ENCODE data around the gene STX18. TPM values are rescaled to one million over a fixed set of nuclear protein-coding genes. Genes with fewer than 3 reads are reported as not detected.

Gene STX18
- total RNA-seq, 1 experiment from 2014 or later = 18.5 TPM

DNA sequence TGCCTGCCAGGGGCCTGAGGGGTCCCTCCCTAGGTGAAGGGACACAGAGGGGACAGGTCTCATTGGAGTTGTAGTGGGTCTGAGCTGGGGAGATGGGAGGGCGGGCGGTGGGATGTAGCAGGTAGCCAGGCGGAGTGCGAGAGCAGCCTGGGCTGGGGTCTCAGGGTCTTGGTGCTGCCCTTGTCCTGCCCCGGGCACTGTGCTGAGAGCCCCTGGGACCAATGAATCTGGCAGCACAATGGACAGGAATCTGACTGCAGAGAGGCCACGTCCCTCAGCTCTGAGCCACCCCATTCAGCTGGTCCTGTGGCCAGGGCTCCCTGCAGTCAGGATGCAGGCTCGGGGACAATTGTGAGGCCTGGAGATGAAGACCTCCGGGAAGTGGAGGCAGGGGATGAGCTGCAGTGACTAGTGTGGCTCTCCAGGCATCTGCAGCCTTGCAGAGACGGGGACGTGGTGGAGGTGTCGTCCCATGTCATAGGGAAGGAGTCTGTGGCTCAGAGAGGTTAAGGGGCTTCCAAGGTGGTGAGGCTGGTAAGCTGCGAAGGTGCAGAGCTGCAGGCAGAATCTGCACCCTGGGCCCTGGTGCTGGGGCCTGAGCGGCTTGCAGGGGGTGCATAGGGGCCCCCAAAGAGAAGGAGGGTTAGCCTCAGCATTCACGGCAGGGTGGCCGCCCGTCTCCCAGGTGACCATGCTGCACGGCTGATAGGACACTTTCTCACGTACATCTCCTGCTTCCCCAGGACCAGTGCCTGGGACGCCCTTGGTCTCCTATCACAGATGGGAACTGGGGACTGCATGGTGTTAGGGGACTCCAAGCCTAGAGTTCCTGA, 134.3 kb downstream of the STX18 start (continued):
- TF ChIP-seq ZNF274 (IDR thresholded peaks at IDR 0.05; ENCODE audit: low read depth, low read length) = no peak

- H3K36me3 ChIP-seq (ENCODE audit: control insufficient read depth in 1 of 2, insufficient read depth in 2 of 2, low read length in 2 of 2) = no peaks in the 10 kb centered on the region
- no peaks in the 10 kb centered on the region for H3K79me2 ChIP-seq (ENCODE audit: insufficient read depth, low read length)
- no peak overlapping the region for H2AFZ ChIP-seq (ENCODE audit: low read depth, low read length, poor library complexity, severe bottlenecking)
- no peak for TF ChIP-seq FOSL1 (IDR thresholded peaks at IDR 0.05; ENCODE audit: low read depth)
- TF ChIP-seq CEBPB (IDR thresholded peaks at IDR 0.05; ENCODE audit: low read depth) = no peak
- no peak for TF ChIP-seq EZH2phosphoT487 (IDR thresholded peaks at IDR 0.05; ENCODE audit: borderline replicate concordance)
- no peak for TF ChIP-seq YY1 (IDR thresholded peaks at IDR 0.05; ENCODE audit: extremely low read depth, insufficient replicate concordance, low read depth, low read length)
- TF ChIP-seq, protein P1, sequence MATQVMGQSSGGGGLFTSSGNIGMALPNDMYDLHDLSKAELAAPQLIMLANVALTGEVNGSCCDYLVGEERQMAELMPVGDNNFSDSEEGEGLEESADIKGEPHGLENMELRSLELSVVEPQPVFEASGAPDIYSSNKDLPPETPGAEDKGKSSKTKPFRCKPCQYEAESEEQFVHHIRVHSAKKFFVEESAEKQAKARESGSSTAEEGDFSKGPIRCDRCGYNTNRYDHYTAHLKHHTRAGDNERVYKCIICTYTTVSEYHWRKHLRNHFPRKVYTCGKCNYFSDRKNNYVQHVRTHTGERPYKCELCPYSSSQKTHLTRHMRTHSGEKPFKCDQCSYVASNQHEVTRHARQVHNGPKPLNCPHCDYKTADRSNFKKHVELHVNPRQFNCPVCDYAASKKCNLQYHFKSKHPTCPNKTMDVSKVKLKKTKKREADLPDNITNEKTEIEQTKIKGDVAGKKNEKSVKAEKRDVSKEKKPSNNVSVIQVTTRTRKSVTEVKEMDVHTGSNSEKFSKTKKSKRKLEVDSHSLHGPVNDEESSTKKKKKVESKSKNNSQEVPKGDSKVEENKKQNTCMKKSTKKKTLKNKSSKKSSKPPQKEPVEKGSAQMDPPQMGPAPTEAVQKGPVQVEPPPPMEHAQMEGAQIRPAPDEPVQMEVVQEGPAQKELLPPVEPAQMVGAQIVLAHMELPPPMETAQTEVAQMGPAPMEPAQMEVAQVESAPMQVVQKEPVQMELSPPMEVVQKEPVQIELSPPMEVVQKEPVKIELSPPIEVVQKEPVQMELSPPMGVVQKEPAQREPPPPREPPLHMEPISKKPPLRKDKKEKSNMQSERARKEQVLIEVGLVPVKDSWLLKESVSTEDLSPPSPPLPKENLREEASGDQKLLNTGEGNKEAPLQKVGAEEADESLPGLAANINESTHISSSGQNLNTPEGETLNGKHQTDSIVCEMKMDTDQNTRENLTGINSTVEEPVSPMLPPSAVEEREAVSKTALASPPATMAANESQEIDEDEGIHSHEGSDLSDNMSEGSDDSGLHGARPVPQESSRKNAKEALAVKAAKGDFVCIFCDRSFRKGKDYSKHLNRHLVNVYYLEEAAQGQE (IDR thresholded peaks at IDR 0.05; ENCODE audit: low read depth) = no peak
- TF ChIP-seq SRF (IDR thresholded peaks at IDR 0.05; ENCODE audit: low read depth) = no peak
- TF ChIP-seq POLR2A (IDR thresholded peaks at IDR 0.05; ENCODE audit: borderline replicate concordance, extremely low read depth, insufficient read depth, insufficient read length) = no peak
- TF ChIP-seq ELF1 (IDR thresholded peaks at IDR 0.05; ENCODE audit: borderline replicate concordance, low read depth) = no peak
- no peak for TF ChIP-seq JUND (IDR thresholded peaks at IDR 0.05)
- no peak for TF ChIP-seq ATF3 (IDR thresholded peaks at IDR 0.05)
- TF ChIP-seq POLR2AphosphoS5 (IDR thresholded peaks at IDR 0.05; ENCODE audit: low read depth, low read length) = no peak
- no peak for TF ChIP-seq TCF7L2 (IDR thresholded peaks at IDR 0.05; ENCODE audit: borderline replicate concordance, extremely low read depth, insufficient read depth, insufficient read length)
- TF ChIP-seq EZH2 (IDR thresholded peaks at IDR 0.05) = no peak
- no peak overlapping the region for H3K27ac ChIP-seq (ENCODE audit: low read depth, low read length)
- H3K4me1 ChIP-seq (ENCODE audit: control insufficient read depth in 1 of 2, insufficient read depth in 2 of 2, low read length in 2 of 2) = peaks cover 11 to 14% of the 10 kb centered on the region in 2 experiments
- no peak overlapping the region for H3K4me3 ChIP-seq (replicated peaks in 1 of 2; ENCODE audit: low read depth in 1 of 2, low read length in 2 of 2)
- intact Hi-C loops (cut with micrococcal nuclease) = no loop called here
- H3K4me2 ChIP-seq (ENCODE audit: low read length) = no peak overlapping the region
- DNase-seq (ENCODE audit: low read depth, low spot score) (no peak), ATAC-seq (no peak)
- H3K9ac ChIP-seq (ENCODE audit: low read length) = no peak overlapping the region
- no peaks in the 10 kb centered on the region for H4K20me1 ChIP-seq (ENCODE audit: insufficient read depth)
- ChIA-PET RAD21 (ENCODE audit: low non-redundant PET in 1 of 2, low total read pairs in 2 of 2, uncharacterized antibody in 2 of 2, unreplicated experiment in 2 of 2) (no interaction called here), CTCF (no interaction called here), POLR2A (no interaction called here)
- H3K9me3 ChIP-seq (ENCODE audit: control insufficient read depth in 1 of 2, insufficient read depth in 1 of 2, low read depth in 1 of 2, low read length in 2 of 2) = no peaks in the 10 kb centered on the region
- H3K9me2 ChIP-seq (ENCODE audit: insufficient read depth) = no peaks in the 10 kb centered on the region
- no TSS peak for BruUV-seq (replicated peaks)
- H3K27me3 ChIP-seq (ENCODE audit: insufficient read depth, low read length) = no peaks in the 10 kb centered on the region
Observed at GRCh38 chr4:4406455-4407298, 135.2 kb downstream of the STX18 start.
